ENCODE measurements around the gene KRT23. TPM values are rescaled to one million over a fixed set of nuclear protein-coding genes. Genes with fewer than 3 reads are reported as not detected.

KRT23 gene
- total and polyA plus RNA-seq, 10 of the 15 experiments (the other 5 are each of a cell fraction or from before 2014, with no cell fraction given), result not detected

GRCh38 chr17:40961591-40961990, 24.1 kb upstream of the KRT23 start:
- Histone ChIP-seq H3K27ac (ENCODE audit: control insufficient read depth, insufficient read depth) (no peak overlapping the region), H3K4me1 (ENCODE audit: control insufficient read depth, insufficient read depth, low read length) (no peaks in the 10 kb centered on the region), H2AFZ (ENCODE audit: control insufficient read depth, low read depth, low read length) (no peak overlapping the region), H3K9ac (ENCODE audit: control insufficient read depth, insufficient read depth, low read length) (no peak overlapping the region), H3K36me3 (ENCODE audit: control insufficient read depth in 2 of 2, insufficient read depth in 2 of 2, low read length in 1 of 2) (no peaks in the 10 kb centered on the region), H4K20me1 (ENCODE audit: control insufficient read depth, insufficient read depth) (no peaks in the 10 kb centered on the region), H3K4me2 (ENCODE audit: control insufficient read depth, insufficient read depth) (no peak overlapping the region), H3K27me3 (replicated peaks in 1 of 2; ENCODE audit: control insufficient read depth in 2 of 2, insufficient read depth in 2 of 2, low read length in 1 of 2) (no peaks in the 10 kb centered on the region), H3K4me3 (no peak overlapping the region), H3K79me2 (ENCODE audit: control insufficient read depth, insufficient read depth, low read length) (no peaks in the 10 kb centered on the region), H3K9me3 (replicated peaks; ENCODE audit: control insufficient read depth, insufficient read depth, low read length) (no peaks in the 10 kb centered on the region; the same call in 2 of the 3 replicates)
- ChIA-PET POLR2A (no interaction called here), SMC1A (ENCODE audit: uncharacterized antibody, unreplicated experiment) (no interaction called here), RAD21 (ENCODE audit: unreplicated experiment) (no interaction called here), CTCF (interaction anchor here (0.6 to 1.1 kb wide), 3 partner anchors 9 to 744 kb away, joined by 3 read pairs; no protein-coding TSS in a partner anchor)
- 0% methylated on average over 1 of the region's 1 CpG for WGBS (ENCODE audit: insufficient coverage, insufficient replicate concordance, low lambda C conversion rate, missing lambda C conversion rate)
- in situ Hi-C loops (cut with MboI), result no loop called here
- DNase-seq (ENCODE audit: low read depth, low spot score), result no peak
- FAIRE-seq, result no peak
- intact Hi-C loops (cut with micrococcal nuclease; ENCODE audit: unreplicated experiment), result no loop called here
- ATAC-seq, result no peak
- BruUV-seq (replicated peaks), result no TSS peak
- no peak for TF ChIP-seq CHD2 (IDR thresholded peaks at IDR 0.05; ENCODE audit: borderline replicate concordance, low read depth, low read length)
- no peak for TF ChIP-seq CEBPZ (IDR thresholded peaks at IDR 0.05; ENCODE audit: low read depth, low read length)
- TF ChIP-seq KDM1A (IDR thresholded peaks at IDR 0.05; ENCODE audit: borderline replicate concordance), result no peak
- TF ChIP-seq, protein P1, sequence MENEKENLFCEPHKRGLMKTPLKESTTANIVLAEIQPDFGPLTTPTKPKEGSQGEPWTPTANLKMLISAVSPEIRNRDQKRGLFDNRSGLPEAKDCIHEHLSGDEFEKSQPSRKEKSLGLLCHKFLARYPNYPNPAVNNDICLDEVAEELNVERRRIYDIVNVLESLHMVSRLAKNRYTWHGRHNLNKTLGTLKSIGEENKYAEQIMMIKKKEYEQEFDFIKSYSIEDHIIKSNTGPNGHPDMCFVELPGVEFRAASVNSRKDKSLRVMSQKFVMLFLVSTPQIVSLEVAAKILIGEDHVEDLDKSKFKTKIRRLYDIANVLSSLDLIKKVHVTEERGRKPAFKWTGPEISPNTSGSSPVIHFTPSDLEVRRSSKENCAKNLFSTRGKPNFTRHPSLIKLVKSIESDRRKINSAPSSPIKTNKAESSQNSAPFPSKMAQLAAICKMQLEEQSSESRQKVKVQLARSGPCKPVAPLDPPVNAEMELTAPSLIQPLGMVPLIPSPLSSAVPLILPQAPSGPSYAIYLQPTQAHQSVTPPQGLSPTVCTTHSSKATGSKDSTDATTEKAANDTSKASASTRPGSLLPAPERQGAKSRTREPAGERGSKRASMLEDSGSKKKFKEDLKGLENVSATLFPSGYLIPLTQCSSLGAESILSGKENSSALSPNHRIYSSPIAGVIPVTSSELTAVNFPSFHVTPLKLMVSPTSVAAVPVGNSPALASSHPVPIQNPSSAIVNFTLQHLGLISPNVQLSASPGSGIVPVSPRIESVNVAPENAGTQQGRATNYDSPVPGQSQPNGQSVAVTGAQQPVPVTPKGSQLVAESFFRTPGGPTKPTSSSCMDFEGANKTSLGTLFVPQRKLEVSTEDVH (IDR thresholded peaks at IDR 0.05; ENCODE audit: low read depth, partially characterized antibody), result no peak
- no peak for TF ChIP-seq TAF1 (IDR thresholded peaks at IDR 0.05; ENCODE audit: borderline replicate concordance, low read depth, low read length)
- no peak for TF ChIP-seq ZBTB40 (IDR thresholded peaks at IDR 0.05; ENCODE audit: borderline replicate concordance)
- TF ChIP-seq MYC (IDR thresholded peaks at IDR 0.05; ENCODE audit: insufficient read depth, insufficient read length, insufficient replicate concordance, low read length, severe bottlenecking), result no peak
- TF ChIP-seq HCFC1 (IDR thresholded peaks at IDR 0.05; ENCODE audit: low read length), result no peak
- TF ChIP-seq CHD1 (IDR thresholded peaks at IDR 0.05; ENCODE audit: low read depth, low read length), result no peak
- no peak for TF ChIP-seq ZNF207 (IDR thresholded peaks at IDR 0.05; ENCODE audit: borderline replicate concordance)
- no peak for TF ChIP-seq NKRF (conservative IDR thresholded peaks at IDR 0.05)
- TF ChIP-seq CBX5 (IDR thresholded peaks at IDR 0.05; ENCODE audit: low read depth), result no peak

Measured in GM12878 (cell line).